Activated T-cell treated with anti-CD3 and anti-CD28 coated beads for 24 hours (primary cell): ENCODE measurements around the gene ADA.

Experiments
- DNase-seq: peaks from one replicate; pipeline ENCODE4 v3.0.0-alpha.2; 2020; ENCODE audit warnings: low read depth

The ADA gene

GRCh38 chr20:44624152-44624551 lies 27.3 kb downstream of the ADA start:
- no peak for DNase-seq

GRCh38 chr20:44622501-44623270 lies 28.8 kb downstream of the ADA start:
- DNase-seq: no peak

- DNase-seq: no peak
Measured at GRCh38 chr20:44621939-44622338, 29.6 kb downstream of the ADA start.

- no peak for DNase-seq
Measured at GRCh38 chr20:44621325-44621724, 30.2 kb downstream of the ADA start.

- no peak for DNase-seq
Measured at GRCh38 chr20:44620030-44620429, 31.5 kb downstream of the ADA start.

GRCh38 chr20:44619294-44619693 lies 32.2 kb downstream of the ADA start:
- no peak for DNase-seq

GRCh38 chr20:44618318-44618731 lies 33.2 kb downstream of the ADA start:
- no peak for DNase-seq

- DNase-seq: no peak
Measured at GRCh38 chr20:44616604-44616964, 34.9 kb downstream of the ADA start.

GRCh38 chr20:44615876-44616603 lies 35.5 kb downstream of the ADA start:
- DNase-seq: no peak

- DNase-seq: no peak
Measured at GRCh38 chr20:44615169-44615791, 36.2 kb downstream of the ADA start.

- no peak for DNase-seq
Measured at GRCh38 chr20:44614525-44614924, 37.0 kb downstream of the ADA start.

GRCh38 chr20:44613575-44613974 lies 37.9 kb downstream of the ADA start:
- DNase-seq: no peak

- no peak for DNase-seq
Measured at GRCh38 chr20:44610313-44610962, 41.1 kb downstream of the ADA start.

- DNase-seq: peak; percentile 76
Measured at GRCh38 chr20:44609516-44610312, 41.8 kb downstream of the ADA start.

- DNase-seq: no peak
Measured at GRCh38 chr20:44609006-44609515, 42.4 kb downstream of the ADA start.

- no peak for DNase-seq
Measured at GRCh38 chr20:44606725-44607441, 44.6 kb downstream of the ADA start.

- DNase-seq: no peak
Measured at GRCh38 chr20:44603327-44603726, 48.2 kb downstream of the ADA start.

- DNase-seq: no peak
Measured at GRCh38 chr20:44601801-44602204, 49.7 kb downstream of the ADA start.

- no peak for DNase-seq
Measured at GRCh38 chr20:44601236-44601671, 50.2 kb downstream of the ADA start.

- DNase-seq: no peak
Measured at GRCh38 chr20:44600758-44601201, 50.7 kb downstream of the ADA start.

- DNase-seq: no peak
Measured at GRCh38 chr20:44600301-44600700, 51.2 kb downstream of the ADA start.
